ENCODE data around the gene ZNF891.

Gene ZNF891

GRCh38 chr12:133120385-133121191 lies 9.5 kb downstream of the ZNF891 start:
- H3K4me1 ChIP-seq (ENCODE audit: control insufficient read depth, insufficient read depth, low read length), result no peaks in the 10 kb centered on the region
- peaks cover 6% of the 10 kb centered on the region for H3K9me3 ChIP-seq (ENCODE audit: control insufficient read depth, low read length)
- H3K4me3 ChIP-seq (ENCODE audit: insufficient read depth, low read depth, low read length), result no peak overlapping the region
- no peak overlapping the region for H3K27ac ChIP-seq (ENCODE audit: insufficient read depth, low read depth, low read length, poor library complexity, severe bottlenecking)
- H3K36me3 ChIP-seq (ENCODE audit: control insufficient read depth, insufficient read depth, low read length), result peaks cover 37% of the 10 kb centered on the region
- 92 to 100% methylated on average over 2 to 3 of the region's 3 CpGs for WGBS, 2 experiments
- no peaks in the 10 kb centered on the region for H3K27me3 ChIP-seq (ENCODE audit: control insufficient read depth, insufficient read depth, low read length, poor library complexity, severe bottlenecking)

- Histone ChIP-seq H3K4me1 (ENCODE audit: control insufficient read depth, insufficient read depth, low read length) (no peaks in the 10 kb centered on the region), H3K4me3 (ENCODE audit: insufficient read depth, low read depth, low read length) (no peak overlapping the region), H3K27ac (ENCODE audit: insufficient read depth, low read depth, low read length, poor library complexity, severe bottlenecking) (no peak overlapping the region), H3K27me3 (ENCODE audit: control insufficient read depth, insufficient read depth, low read length, poor library complexity, severe bottlenecking) (no peaks in the 10 kb centered on the region), H3K36me3 (ENCODE audit: control insufficient read depth, insufficient read depth, low read length) (peaks cover 45% of the 10 kb centered on the region), H3K9me3 (ENCODE audit: control insufficient read depth, low read length) (peaks cover 15% of the 10 kb centered on the region)
- 100% methylated on average over 2 of the region's 2 CpGs; no CpG with 5 or more reads in 1 of the 2 experiments for WGBS, 2 experiments
These were observed 21.9 kb downstream of the ZNF891 start for GRCh38 chr12:133108150-133108549.

GRCh38 chr12:133107121-133107520 lies 23.0 kb downstream of the ZNF891 start:
- WGBS, 2 experiments, result 100% methylated on average over 1 of the region's 1 CpG; no CpG with 5 or more reads in 1 of the 2 experiments
- H3K36me3 ChIP-seq (ENCODE audit: control insufficient read depth, insufficient read depth, low read length), result peaks cover 53% of the 10 kb centered on the region

DNA sequence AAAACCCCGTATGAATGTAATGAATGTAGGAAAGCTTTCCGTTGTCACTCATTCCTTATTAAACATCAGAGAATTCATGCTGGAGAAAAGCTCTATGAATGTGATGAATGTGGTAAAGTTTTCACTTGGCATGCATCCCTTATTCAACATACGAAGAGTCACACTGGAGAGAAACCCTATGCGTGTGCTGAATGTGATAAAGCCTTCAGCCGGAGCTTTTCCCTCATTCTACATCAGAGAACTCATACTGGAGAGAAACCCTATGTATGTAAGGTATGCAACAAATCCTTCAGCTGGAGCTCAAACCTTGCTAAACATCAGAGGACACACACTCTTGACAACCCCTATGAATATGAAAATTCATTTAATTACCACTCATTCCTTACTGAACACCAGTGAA lies 23.8 kb downstream of the ZNF891 start:
- no peaks in the 10 kb centered on the region for H3K4me1 ChIP-seq (ENCODE audit: control insufficient read depth, insufficient read depth, low read length)
- 99 to 100% methylated on average over 1 to 5 of the region's 5 CpGs for WGBS, 2 experiments
- H3K4me3 ChIP-seq (ENCODE audit: insufficient read depth, low read depth, low read length), result no peak overlapping the region
- H3K27ac ChIP-seq (ENCODE audit: insufficient read depth, low read depth, low read length, poor library complexity, severe bottlenecking), result no peak overlapping the region
- H3K36me3 ChIP-seq (ENCODE audit: control insufficient read depth, insufficient read depth, low read length), result peaks cover 62% of the 10 kb centered on the region
- H3K9me3 ChIP-seq (ENCODE audit: control insufficient read depth, low read length), result peaks cover 21% of the 10 kb centered on the region
- no peaks in the 10 kb centered on the region for H3K27me3 ChIP-seq (ENCODE audit: control insufficient read depth, insufficient read depth, low read length, poor library complexity, severe bottlenecking)

More at GRCh38 chr12:133107121-133107520, 23.0 kb downstream of the ZNF891 start:
- Histone ChIP-seq H3K4me3 (ENCODE audit: insufficient read depth, low read depth, low read length) (no peak overlapping the region), H3K27ac (ENCODE audit: insufficient read depth, low read depth, low read length, poor library complexity, severe bottlenecking) (no peak overlapping the region), H3K27me3 (ENCODE audit: control insufficient read depth, insufficient read depth, low read length, poor library complexity, severe bottlenecking) (no peaks in the 10 kb centered on the region), H3K4me1 (ENCODE audit: control insufficient read depth, insufficient read depth, low read length) (no peaks in the 10 kb centered on the region), H3K9me3 (ENCODE audit: control insufficient read depth, low read length) (peaks cover 15% of the 10 kb centered on the region)

GRCh38 chr12:133105620-133106019 lies 24.5 kb downstream of the ZNF891 start:
- Histone ChIP-seq H3K27me3 (ENCODE audit: control insufficient read depth, insufficient read depth, low read length, poor library complexity, severe bottlenecking) (no peaks in the 10 kb centered on the region), H3K4me1 (ENCODE audit: control insufficient read depth, insufficient read depth, low read length) (no peaks in the 10 kb centered on the region), H3K36me3 (ENCODE audit: control insufficient read depth, insufficient read depth, low read length) (peaks cover 68% of the 10 kb centered on the region), H3K4me3 (ENCODE audit: insufficient read depth, low read depth, low read length) (no peak overlapping the region), H3K9me3 (ENCODE audit: control insufficient read depth, low read length) (peaks cover 18% of the 10 kb centered on the region), H3K27ac (ENCODE audit: insufficient read depth, low read depth, low read length, poor library complexity, severe bottlenecking) (no peak overlapping the region)
- 96 to 97% methylated on average over 2 to 3 of the region's 3 CpGs for WGBS, 2 experiments

GRCh38 chr12:133083345-133083744 lies 46.7 kb downstream of the ZNF891 start:
- WGBS, 2 experiments, result 94 to 95% methylated on average over 6 of the region's 6 CpGs
- Histone ChIP-seq H3K9me3 (ENCODE audit: control insufficient read depth, low read length) (peaks cover 27% of the 10 kb centered on the region), H3K27me3 (ENCODE audit: control insufficient read depth, insufficient read depth, low read length, poor library complexity, severe bottlenecking) (no peaks in the 10 kb centered on the region), H3K36me3 (ENCODE audit: control insufficient read depth, insufficient read depth, low read length) (peaks cover 66% of the 10 kb centered on the region), H3K27ac (ENCODE audit: insufficient read depth, low read depth, low read length, poor library complexity, severe bottlenecking) (no peak overlapping the region), H3K4me1 (ENCODE audit: control insufficient read depth, insufficient read depth, low read length) (no peaks in the 10 kb centered on the region), H3K4me3 (ENCODE audit: insufficient read depth, low read depth, low read length) (no peak overlapping the region)

- Histone ChIP-seq H3K4me1 (ENCODE audit: control insufficient read depth, insufficient read depth, low read length) (no peaks in the 10 kb centered on the region), H3K4me3 (ENCODE audit: insufficient read depth, low read depth, low read length) (peak overlapping the region; percentile 89), H3K9me3 (ENCODE audit: control insufficient read depth, low read length) (peaks cover 21% of the 10 kb centered on the region), H3K27me3 (ENCODE audit: control insufficient read depth, insufficient read depth, low read length, poor library complexity, severe bottlenecking) (no peaks in the 10 kb centered on the region), H3K36me3 (ENCODE audit: control insufficient read depth, insufficient read depth, low read length) (peaks cover 46% of the 10 kb centered on the region), H3K27ac (ENCODE audit: insufficient read depth, low read depth, low read length, poor library complexity, severe bottlenecking) (peak overlapping the region; percentile 100)
- WGBS, 2 experiments, result 36 to 41% methylated on average over 17 of the region's 17 CpGs
These were observed 48.8 kb downstream of the ZNF891 start for GRCh38 chr12:133081159-133081780.

DNA sequence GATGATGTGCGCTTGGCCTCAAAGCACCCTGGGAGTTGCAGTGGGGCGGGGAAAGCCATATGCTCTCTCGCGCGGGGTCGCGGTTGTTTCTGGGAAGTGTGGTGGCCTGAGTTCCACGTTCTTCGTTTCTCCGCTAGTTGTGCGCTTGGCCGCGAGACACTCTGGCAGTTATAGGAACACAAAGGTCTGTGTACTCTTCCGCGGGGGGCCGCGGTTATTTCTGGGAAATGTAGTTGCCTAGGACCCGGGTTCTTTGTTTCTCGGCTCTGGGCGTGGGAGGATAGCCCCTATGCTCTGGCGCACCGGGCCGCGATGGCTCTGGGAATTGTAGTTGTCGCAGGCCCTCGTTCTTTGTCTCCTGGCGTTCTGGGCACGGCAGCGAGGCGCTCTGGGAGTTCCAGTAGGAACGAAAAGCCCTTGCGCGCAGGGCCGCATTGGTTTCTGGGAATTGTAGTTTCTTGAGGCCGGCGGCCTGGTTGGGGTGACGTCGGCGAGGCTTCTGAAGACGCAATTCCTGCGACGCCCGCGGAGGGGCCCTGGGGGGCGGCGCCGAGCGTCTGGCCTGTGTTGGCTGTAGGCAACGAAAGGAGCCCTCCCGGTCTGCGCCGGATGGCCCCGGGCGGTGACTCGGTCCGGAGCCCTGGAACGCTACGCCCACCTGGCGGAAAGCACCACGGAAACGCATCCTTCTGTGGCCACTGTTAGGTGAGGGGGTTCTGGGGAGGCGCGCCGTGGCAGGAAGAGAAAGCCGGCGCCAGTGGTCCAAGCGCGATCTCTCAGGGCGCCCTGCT lies 49.5 kb downstream of the ZNF891 start, which contains the start of gene ZNF140:
ZNF140 (plus strand) TSS at position 556 of the 791 bp plus-strand sequence. CDS start 398 bp downstream, outside the sequence.
- H3K4me1 ChIP-seq (ENCODE audit: control insufficient read depth, insufficient read depth, low read length), result no peaks in the 10 kb centered on the region
- peaks cover 17% of the 10 kb centered on the region for H3K9me3 ChIP-seq (ENCODE audit: control insufficient read depth, low read length)
- H3K36me3 ChIP-seq (ENCODE audit: control insufficient read depth, insufficient read depth, low read length), result peaks cover 39% of the 10 kb centered on the region
- H3K27me3 ChIP-seq (ENCODE audit: control insufficient read depth, insufficient read depth, low read length, poor library complexity, severe bottlenecking), result no peaks in the 10 kb centered on the region
- peak within 1 kb of the TSS; percentile 100 for H3K27ac ChIP-seq (ENCODE audit: insufficient read depth, low read depth, low read length, poor library complexity, severe bottlenecking)
- 0 to 1% methylated on average over 69 of the region's 69 CpGs for WGBS, 2 experiments
- H3K4me3 ChIP-seq (ENCODE audit: insufficient read depth, low read depth, low read length), result peak within 1 kb of the TSS; percentile 89

DNA sequence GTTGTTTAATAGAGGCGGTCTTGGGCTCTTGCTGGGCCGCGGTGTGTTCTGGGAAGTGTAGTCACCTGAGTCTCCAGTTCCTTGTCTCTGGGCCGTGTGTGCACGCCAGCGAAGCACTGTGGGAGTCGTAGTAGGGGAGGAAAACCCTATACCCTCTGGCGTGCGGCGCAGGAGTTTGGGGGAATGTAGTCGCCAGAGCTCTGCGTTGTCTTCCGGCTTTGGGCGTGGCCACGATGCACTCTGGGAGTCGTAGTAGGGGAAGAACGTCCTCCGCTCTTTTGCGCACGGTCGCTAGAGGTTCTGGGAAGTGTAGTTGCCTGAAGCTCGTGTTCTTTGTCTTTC lies 50.1 kb downstream of the ZNF891 start:
- Histone ChIP-seq H3K27me3 (ENCODE audit: control insufficient read depth, insufficient read depth, low read length, poor library complexity, severe bottlenecking) (no peaks in the 10 kb centered on the region), H3K4me1 (ENCODE audit: control insufficient read depth, insufficient read depth, low read length) (no peaks in the 10 kb centered on the region), H3K27ac (ENCODE audit: insufficient read depth, low read depth, low read length, poor library complexity, severe bottlenecking) (peak overlapping the region; percentile 100), H3K36me3 (ENCODE audit: control insufficient read depth, insufficient read depth, low read length) (peaks cover 33% of the 10 kb centered on the region), H3K4me3 (ENCODE audit: insufficient read depth, low read depth, low read length) (peak overlapping the region; percentile 89), H3K9me3 (ENCODE audit: control insufficient read depth, low read length) (peaks cover 17% of the 10 kb centered on the region)
- WGBS, 2 experiments, result 0 to 1% methylated on average over 22 of the region's 22 CpGs

GRCh38 chr12:133073836-133074235 lies 56.2 kb downstream of the ZNF891 start:
- H3K4me3 ChIP-seq (ENCODE audit: insufficient read depth, low read depth, low read length), result no peak overlapping the region
- 100% methylated on average over 1 of the region's 2 CpGs; no CpG with 5 or more reads in 1 of the 2 experiments for WGBS, 2 experiments
- peaks cover 8% of the 10 kb centered on the region for H3K9me3 ChIP-seq (ENCODE audit: control insufficient read depth, low read length)
- no peak overlapping the region for H3K27ac ChIP-seq (ENCODE audit: insufficient read depth, low read depth, low read length, poor library complexity, severe bottlenecking)
- no peaks in the 10 kb centered on the region for H3K27me3 ChIP-seq (ENCODE audit: control insufficient read depth, insufficient read depth, low read length, poor library complexity, severe bottlenecking)
- H3K4me1 ChIP-seq (ENCODE audit: control insufficient read depth, insufficient read depth, low read length), result no peaks in the 10 kb centered on the region
- H3K36me3 ChIP-seq (ENCODE audit: control insufficient read depth, insufficient read depth, low read length), result no peaks in the 10 kb centered on the region

All from ectodermal cell (in vitro differentiated cells).